Activated effector memory CD4-positive, alpha-beta T cell treated with anti-CD3 and anti-CD28 coated beads, Interleukin-2, amount 50 U/mL, for 16 hours (primary cell): ENCODE results near the gene MYORG.

Experiments
- DNase-seq: peaks from one replicate; pipeline ENCODE4 v3.0.0-alpha.2; 2020

Gene MYORG

GRCh38 chr9:34384368-34385165 lies 7.9 kb upstream of the MYORG start:
- DNase-seq = no peak

DNA sequence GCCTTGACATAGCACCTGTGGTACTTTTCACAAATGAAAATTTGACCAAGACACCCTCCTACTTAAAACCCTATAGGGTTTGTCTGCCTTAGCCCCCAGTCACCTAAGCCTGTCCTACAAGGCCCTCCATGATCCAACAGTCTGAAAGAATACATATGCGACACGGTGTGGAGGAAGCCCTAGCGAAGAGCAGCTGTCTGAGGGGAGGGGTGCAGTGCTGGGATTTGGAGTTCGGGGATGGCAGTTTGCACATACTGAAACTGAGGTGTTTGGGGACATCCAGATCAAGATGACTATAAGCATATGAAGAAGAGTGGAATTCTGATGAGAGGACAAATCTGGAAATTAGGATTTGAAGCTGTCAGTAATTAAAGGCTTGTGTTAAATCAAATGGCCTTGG lies 7.2 kb upstream of the MYORG start:
- no peak for DNase-seq

DNA sequence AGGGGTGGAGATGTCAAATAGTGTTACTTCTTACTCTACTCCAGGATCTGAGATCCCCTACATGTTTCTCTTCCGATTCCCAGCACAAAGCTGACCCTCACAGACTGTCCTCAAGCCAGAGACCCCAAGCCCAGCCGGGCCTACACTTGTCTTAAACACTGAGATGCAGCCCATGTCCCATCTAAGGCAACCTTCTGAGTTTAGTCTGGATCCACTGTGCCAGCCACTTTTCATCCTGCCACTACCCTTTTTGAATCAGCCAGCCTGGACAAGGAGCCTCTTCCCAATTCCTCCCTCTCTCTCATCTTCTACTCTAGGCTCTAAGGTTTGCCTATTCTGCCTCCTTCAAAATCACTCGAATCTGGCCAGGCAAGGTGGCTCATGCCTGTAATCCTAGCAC lies 6.2 kb upstream of the MYORG start:
- DNase-seq = no peak

- no peak for DNase-seq
Observed at GRCh38 chr9:34382054-34382453, 5.4 kb upstream of the MYORG start.

- peak; percentile 63 for DNase-seq
Observed at GRCh38 chr9:34381323-34381722, 4.6 kb upstream of the MYORG start.

GRCh38 chr9:34380511-34381315 lies 4.0 kb upstream of the MYORG start:
- DNase-seq = peak; percentile 89

GRCh38 chr9:34380034-34380510 lies 3.4 kb upstream of the MYORG start:
- DNase-seq = no peak

DNA sequence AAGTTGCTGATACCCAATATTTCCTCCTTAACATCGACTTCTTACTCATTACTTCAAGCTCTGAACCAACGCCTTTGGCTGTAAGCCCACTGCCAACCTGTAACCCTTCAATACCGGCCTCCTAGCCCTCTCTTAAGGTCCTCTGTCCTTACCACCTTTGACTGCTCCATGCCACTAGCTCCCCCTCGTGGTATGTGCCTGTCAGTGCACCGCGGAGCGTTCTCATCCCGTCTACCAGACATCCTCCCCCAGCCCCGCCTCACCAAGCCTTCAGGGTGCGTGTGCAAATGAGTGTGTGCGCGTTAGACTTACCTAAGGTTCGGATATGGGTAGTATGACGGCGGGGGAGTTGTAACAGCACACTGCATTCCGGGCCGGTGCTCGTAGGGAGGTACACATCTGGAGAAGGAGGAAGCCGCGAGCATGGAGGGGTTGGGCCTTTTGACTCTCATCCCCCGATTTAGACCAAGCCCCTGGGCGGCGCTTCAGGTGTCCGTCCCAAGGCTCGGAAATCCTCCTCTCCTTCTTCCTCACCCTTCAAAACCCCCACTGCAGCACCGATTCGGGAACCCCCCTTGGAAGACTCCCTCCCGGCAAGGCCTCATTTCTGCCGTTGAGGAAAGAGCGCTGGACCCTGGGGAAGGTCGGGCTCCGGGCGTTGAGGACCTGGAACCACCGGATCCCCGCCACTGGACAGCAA lies 2.8 kb upstream of the MYORG start:
- DNase-seq = peak; percentile 95

- DNase-seq = no peak
Observed at GRCh38 chr9:34378376-34379060, 1.8 kb upstream of the MYORG start.

GRCh38 chr9:34377404-34377746 lies 677 bp upstream of the MYORG start:
- no peak for DNase-seq

GRCh38 chr9:34375901-34376595 lies 650 bp downstream of the MYORG start:
- peak; percentile 83 for DNase-seq

- DNase-seq = no peak
Observed at GRCh38 chr9:34374905-34375552, 1.7 kb downstream of the MYORG start.

GRCh38 chr9:34374339-34374738 lies 2.4 kb downstream of the MYORG start:
- no peak for DNase-seq

GRCh38 chr9:34373749-34374148 lies 2.9 kb downstream of the MYORG start:
- DNase-seq = no peak

DNA sequence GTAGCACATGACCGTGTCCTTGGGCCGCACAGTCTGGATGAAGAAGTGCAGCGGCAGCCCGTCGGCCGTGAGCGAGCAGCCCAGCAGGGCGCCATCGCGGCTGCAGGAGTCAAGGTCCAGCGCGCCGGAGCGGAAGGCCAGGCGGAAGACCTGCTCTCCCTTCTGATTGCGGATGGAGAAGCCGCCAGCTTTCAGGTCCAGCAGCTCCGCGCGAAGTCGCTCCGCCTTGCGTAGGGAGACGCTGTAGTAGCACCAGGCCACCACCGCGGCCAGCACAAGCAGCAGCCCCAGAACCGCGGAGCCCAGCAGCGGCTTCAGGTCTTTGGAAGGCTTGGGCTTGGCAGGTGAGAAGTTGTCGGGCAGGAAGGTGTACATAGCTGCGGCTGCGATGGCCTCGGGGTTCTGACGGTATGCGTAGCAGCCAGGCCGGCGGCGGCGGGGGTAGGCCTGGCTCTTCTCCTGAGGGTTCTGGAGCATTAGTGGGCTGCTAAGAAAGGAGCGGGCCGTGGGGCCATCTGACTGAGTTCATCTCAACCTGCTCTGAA lies 4.2 kb downstream of the MYORG start:
- DNase-seq = no peak

DNA sequence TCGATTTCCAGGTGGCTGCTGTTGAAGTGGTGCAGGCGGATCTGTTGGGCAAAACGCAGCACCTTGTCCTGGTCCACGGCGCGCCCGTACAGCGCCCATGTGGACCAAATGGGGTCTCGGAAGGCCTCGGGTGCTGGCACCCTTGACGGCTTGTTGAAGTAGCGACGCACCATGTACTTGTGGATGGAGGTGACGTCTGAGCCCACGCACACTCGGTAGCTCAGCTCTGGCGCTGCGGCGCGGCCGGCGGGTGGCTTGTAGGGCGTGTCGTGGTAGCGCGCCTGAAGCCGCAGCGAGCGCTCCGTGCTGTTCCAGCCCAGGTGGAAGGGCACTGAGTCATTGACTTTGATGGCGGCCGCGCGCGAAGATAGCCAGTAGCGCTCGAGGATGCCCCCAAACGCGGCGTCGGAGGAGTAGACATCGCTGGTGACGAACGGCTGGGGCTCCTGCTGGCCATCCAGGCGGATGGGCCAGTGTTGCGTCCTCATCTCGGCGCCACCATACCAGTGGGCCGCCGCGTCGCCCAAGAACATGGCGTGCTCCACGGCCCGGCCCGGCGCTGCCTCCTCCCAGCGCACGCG lies 4.7 kb downstream of the MYORG start:
- DNase-seq = no peak

GRCh38 chr9:34370970-34371880 lies 5.5 kb downstream of the MYORG start:
- peak; percentile 71 for DNase-seq

- DNase-seq = no peak
Observed at GRCh38 chr9:34370335-34370969, 6.2 kb downstream of the MYORG start.

DNA sequence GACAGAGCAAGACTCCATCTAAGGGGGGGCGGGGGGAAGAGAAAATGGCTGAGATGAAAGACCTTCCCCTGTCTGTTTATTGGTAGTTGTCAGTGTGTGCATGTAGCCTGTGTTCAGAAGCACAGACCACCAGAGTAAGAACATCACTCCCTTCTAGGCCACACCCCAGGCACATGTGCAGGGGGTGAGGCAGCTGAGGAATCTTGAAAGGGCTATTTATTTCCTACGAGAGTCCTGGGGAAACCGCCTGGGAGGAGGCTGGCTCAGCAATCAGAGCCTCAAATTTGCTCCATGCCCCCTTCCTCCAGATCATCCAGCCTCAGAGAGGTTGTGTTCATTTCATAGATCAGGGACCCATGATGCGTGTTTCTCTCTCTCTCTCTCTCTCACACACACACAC lies 7.1 kb downstream of the MYORG start:
- DNase-seq = no peak
